ENCODE measurements around the gene LTBP1. TPM values are rescaled to one million over a fixed set of nuclear protein-coding genes. Genes with fewer than 3 reads are reported as not detected.
"Not testable (repeated sequence)": the region's sequence is repeated elsewhere in the genome, so short reads cannot be mapped to it uniquely, and the experiment has no call there.

LTBP1 gene, protein sequence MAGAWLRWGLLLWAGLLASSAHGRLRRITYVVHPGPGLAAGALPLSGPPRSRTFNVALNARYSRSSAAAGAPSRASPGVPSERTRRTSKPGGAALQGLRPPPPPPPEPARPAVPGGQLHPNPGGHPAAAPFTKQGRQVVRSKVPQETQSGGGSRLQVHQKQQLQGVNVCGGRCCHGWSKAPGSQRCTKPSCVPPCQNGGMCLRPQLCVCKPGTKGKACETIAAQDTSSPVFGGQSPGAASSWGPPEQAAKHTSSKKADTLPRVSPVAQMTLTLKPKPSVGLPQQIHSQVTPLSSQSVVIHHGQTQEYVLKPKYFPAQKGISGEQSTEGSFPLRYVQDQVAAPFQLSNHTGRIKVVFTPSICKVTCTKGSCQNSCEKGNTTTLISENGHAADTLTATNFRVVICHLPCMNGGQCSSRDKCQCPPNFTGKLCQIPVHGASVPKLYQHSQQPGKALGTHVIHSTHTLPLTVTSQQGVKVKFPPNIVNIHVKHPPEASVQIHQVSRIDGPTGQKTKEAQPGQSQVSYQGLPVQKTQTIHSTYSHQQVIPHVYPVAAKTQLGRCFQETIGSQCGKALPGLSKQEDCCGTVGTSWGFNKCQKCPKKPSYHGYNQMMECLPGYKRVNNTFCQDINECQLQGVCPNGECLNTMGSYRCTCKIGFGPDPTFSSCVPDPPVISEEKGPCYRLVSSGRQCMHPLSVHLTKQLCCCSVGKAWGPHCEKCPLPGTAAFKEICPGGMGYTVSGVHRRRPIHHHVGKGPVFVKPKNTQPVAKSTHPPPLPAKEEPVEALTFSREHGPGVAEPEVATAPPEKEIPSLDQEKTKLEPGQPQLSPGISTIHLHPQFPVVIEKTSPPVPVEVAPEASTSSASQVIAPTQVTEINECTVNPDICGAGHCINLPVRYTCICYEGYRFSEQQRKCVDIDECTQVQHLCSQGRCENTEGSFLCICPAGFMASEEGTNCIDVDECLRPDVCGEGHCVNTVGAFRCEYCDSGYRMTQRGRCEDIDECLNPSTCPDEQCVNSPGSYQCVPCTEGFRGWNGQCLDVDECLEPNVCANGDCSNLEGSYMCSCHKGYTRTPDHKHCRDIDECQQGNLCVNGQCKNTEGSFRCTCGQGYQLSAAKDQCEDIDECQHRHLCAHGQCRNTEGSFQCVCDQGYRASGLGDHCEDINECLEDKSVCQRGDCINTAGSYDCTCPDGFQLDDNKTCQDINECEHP (N-terminal part only)
- total RNA-seq, result under 1 TPM; 0.37 to 0.50 TPM

DNA sequence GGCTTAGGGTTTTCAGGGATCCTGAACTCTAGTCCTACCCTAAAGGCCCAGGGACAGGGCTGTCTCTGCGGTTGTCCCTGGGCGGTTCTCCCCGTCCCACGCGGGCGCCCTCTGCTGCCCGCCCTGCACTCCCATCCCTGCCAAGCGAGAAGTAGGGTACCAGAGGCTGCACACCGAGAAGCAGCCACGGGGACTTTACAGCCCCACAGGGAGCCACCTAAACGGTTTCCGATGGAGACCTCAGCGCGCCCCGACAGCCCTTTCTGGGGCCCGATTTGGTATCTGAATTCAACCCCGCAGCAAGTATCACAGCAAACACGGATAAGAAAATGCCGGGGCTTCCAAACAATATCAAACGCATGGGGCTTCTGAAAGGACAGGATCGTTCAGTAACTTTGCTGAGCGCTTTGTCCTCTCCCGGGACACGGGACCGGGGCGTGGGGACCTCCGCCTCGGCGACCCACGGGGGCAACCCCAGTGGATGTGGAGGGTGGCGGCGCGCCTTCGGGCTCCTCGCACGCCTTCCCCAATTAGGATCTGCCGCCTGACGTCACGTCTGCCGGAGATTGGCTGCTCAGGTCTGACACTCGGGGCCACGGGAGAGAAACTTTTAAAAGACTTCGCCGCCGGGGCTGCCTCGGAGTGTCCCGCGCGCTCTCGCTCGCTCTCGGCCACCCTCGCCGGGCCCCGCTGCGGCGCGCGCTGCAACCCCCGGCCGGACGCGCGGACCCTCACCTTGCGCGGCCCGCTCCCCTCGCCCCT lies at the start of gene LTBP1:
LTBP1 (plus strand) TSS at position 640 of the 762 bp plus-strand sequence. CDS start 372 bp downstream, outside the sequence.
- H3K4me3 Mint-ChIP-seq, result peak within 1 kb of the TSS; percentile 67
- DNase-seq (peak; percentile 74), ATAC-seq (peak; percentile 85)
- H3K27me3 Mint-ChIP-seq, result peaks cover 56% of the 10 kb centered on the region
- no peaks in the 10 kb centered on the region for H3K36me3 Mint-ChIP-seq
- no peak within 1 kb of the TSS for H3K27ac Mint-ChIP-seq
- CTCF ChIA-PET, result no interaction called here
- H3K9me3 Mint-ChIP-seq (ENCODE audit: low read depth), result no peaks in the 10 kb centered on the region
- H3K4me1 Mint-ChIP-seq, result peaks cover 6% of the 10 kb centered on the region

DNA sequence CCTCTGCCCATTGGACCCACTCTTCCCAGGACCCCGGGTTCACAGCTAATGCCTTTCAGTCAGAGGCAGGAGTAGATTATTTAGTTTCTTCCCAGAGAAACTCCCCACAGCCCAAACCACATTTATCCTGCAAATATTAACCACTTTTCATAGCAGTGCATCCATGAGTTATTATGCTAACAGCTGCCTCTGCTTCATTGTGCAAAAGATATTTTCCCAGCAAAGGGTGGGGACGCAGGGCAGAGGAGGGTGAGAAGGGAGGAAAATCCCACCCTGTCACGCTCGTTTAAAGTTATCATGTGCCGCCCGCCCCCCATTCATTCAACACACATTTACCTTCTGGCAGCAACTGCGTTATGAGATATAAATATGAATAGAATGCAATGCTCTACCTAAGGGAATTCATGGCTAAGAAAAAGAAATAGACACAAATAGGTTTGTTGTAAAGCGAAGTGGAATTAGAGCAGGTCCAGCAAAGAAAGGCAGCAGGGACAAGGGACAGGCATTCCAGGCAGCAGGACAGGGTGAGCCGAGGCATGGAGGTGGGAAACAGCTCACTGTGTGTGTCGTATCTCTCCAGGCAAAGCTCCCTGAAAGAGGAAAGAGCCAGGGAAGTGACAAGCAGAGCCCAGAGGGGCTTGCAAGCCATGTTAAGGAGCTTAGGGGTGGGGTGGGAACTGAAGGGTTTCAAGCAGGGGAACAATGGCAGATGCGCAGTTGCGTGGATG lies 46.3 kb upstream of the LTBP1 start:
- Mint-ChIP-seq H3K27ac (no peak overlapping the region), H3K4me1 (no peaks in the 10 kb centered on the region), H3K4me3 (no peak overlapping the region), H3K36me3 (no peaks in the 10 kb centered on the region), H3K9me3 (ENCODE audit: low read depth) (no peaks in the 10 kb centered on the region), H3K27me3 (peaks cover 15% of the 10 kb centered on the region)
- CTCF ChIA-PET, result no interaction called here
- DNase-seq (no peak), ATAC-seq (no peak)

DNA sequence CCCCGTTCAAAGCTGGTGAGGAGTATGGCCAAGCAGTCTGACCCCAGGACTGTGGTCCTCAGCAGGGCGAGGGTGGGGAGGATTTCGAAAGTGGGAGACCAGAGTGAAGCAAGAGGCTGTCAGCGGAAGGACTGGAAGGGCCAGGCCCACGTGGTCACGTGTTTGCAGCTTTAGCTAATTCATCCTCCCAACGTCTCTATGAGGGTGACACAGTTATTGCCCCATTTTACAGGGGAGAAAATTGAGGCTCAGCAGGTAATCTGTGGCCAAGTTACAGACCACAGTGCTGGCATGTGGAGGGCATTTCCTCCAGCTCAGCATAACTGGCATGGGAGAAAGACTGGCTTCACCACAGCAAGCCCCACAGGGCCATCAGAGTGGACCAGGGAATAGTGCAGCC lies 45.4 kb upstream of the LTBP1 start:
- CTCF ChIA-PET, result no interaction called here
- H3K27me3 Mint-ChIP-seq, result peaks cover 17% of the 10 kb centered on the region
- no peaks in the 10 kb centered on the region for H3K4me1 Mint-ChIP-seq
- no peak overlapping the region for H3K4me3 Mint-ChIP-seq
- H3K9me3 Mint-ChIP-seq (ENCODE audit: low read depth), result no peaks in the 10 kb centered on the region
- ATAC-seq (no peak), DNase-seq (no peak)
- no peaks in the 10 kb centered on the region for H3K36me3 Mint-ChIP-seq
- no peak overlapping the region for H3K27ac Mint-ChIP-seq

DNA sequence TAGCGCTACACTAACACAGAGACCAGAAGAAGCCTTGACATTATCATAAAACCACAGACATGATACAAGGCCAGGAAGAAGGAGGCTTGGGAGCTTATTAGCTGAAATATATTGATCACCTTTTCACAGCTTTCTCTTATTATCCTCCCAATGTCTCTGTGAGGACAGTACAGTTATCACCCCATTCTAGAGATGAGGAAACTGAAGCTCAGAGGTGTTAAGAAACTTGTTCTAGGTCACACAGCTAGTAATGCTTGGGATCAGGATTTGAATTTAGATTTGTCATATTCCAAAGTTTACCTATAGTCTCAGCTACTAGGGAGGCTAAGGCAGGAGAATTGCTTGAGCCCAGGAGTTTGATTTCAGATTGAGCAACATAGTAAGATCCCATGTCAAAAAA lies 44.6 kb upstream of the LTBP1 start:
- no peak overlapping the region for H3K27ac Mint-ChIP-seq

DNA sequence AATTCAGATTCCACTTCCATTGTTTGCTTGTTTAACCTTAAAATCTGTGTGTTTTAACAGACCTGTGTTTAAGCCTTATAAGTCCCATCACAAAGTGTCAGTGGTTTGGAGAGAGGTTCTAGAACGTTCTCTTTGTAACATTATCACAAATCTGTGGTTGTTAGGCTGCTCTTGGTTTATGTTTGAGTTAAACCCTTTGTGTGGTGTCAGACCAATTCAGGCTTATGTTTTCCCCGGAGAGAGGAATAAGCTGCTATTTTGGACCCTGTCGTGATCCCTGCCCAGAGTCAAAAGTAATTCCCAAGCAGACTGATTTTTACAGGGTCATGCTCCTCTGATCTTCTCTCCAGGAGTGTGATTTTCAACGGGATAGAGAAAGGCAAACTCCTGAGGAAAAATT lies 43.8 kb upstream of the LTBP1 start:
- Mint-ChIP-seq H3K27me3 (peaks cover 10% of the 10 kb centered on the region), H3K27ac (no peak overlapping the region), H3K4me3 (no peak overlapping the region), H3K9me3 (ENCODE audit: low read depth) (no peaks in the 10 kb centered on the region), H3K36me3 (no peaks in the 10 kb centered on the region), H3K4me1 (no peaks in the 10 kb centered on the region)
- CTCF ChIA-PET, result no interaction called here
- ATAC-seq (no peak), DNase-seq (no peak)

More for the DNA sequence above, 44.6 kb upstream of the LTBP1 start:
- H3K36me3 Mint-ChIP-seq, result no peaks in the 10 kb centered on the region
- peaks cover 15% of the 10 kb centered on the region for H3K27me3 Mint-ChIP-seq
- H3K4me1 Mint-ChIP-seq, result no peaks in the 10 kb centered on the region
- DNase-seq, result no peak
- no peaks in the 10 kb centered on the region for H3K9me3 Mint-ChIP-seq (ENCODE audit: low read depth)
- CTCF ChIA-PET, result no interaction called here
- ATAC-seq, result no peak
- H3K4me3 Mint-ChIP-seq, result no peak overlapping the region

DNA sequence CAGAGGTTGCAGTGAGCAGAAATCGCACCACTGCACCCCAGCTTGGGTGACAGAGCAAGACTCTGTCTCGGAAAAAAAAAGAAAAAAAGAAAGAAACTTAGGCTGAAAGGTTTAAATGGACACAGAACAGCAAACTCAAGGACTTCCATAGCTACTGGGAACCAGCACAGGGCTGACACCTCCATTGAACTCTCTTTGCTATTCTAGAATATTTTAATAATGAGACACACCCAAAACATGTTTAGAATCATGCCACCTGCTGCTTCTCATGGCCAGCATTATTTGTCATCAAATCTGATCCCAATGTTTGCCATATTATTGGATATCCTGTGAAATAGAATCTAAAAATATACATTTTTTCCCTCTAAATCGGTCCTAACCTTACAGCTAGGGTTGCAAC lies 42.7 kb upstream of the LTBP1 start:
- Mint-ChIP-seq H3K27ac (no peak overlapping the region), H3K4me3 (no peak overlapping the region), H3K36me3 (no peaks in the 10 kb centered on the region), H3K27me3 (peaks cover 8% of the 10 kb centered on the region), H3K4me1 (no peaks in the 10 kb centered on the region), H3K9me3 (ENCODE audit: low read depth) (no peaks in the 10 kb centered on the region)
- no peak for ATAC-seq
- no peak for DNase-seq
- CTCF ChIA-PET, result no interaction called here

DNA sequence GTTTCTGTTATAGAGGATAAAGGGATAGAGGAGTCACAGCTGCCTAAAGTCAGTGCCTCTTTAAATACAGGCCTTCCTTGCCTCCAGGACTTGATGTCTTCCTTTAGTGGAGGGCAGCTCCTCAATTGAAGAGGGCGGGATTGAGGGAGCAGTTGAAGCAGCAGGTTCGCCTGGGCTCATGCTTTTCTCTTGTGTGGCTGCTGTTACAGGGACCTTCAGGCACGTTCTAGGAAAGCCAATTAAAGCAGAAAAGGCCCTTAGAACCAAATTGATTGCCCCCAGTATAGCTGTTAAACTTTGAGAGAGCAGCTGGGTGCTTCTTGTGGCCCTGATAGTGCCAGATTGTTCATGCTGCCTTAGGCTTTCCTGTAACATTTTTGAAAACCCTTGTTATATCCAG lies 42.0 kb upstream of the LTBP1 start:
- Mint-ChIP-seq H3K4me3 (no peak overlapping the region), H3K9me3 (ENCODE audit: low read depth) (no peaks in the 10 kb centered on the region), H3K36me3 (no peaks in the 10 kb centered on the region), H3K4me1 (no peaks in the 10 kb centered on the region), H3K27ac (no peak overlapping the region), H3K27me3 (peaks cover 6% of the 10 kb centered on the region)
- CTCF ChIA-PET, result no interaction called here
- no peak for ATAC-seq
- DNase-seq, result no peak

DNA sequence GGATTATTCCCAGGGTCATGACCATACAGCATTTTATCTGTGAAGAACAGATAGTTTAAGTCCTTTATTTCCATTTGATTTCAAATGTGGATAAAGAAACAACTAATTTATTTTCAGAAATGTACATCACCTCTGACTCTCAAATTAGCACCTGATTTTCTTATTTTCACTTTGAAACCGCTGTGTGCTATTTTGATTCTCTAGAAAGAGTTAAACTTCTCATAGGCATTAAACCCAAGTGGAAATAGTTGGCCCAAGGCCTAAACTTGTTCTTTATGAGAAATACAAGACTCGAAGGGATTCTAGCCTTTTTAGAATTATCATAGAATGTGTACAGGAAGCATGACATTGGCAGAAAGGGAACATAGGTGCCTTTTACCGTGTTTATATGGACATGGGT lies 41.5 kb upstream of the LTBP1 start:
- Mint-ChIP-seq H3K9me3 (ENCODE audit: low read depth) (no peaks in the 10 kb centered on the region), H3K4me3 (no peak overlapping the region), H3K27ac (no peak overlapping the region), H3K36me3 (no peaks in the 10 kb centered on the region), H3K4me1 (no peaks in the 10 kb centered on the region), H3K27me3 (peaks cover 6% of the 10 kb centered on the region)
- no peak for DNase-seq
- CTCF ChIA-PET, result no interaction called here
- ATAC-seq, result no peak

DNA sequence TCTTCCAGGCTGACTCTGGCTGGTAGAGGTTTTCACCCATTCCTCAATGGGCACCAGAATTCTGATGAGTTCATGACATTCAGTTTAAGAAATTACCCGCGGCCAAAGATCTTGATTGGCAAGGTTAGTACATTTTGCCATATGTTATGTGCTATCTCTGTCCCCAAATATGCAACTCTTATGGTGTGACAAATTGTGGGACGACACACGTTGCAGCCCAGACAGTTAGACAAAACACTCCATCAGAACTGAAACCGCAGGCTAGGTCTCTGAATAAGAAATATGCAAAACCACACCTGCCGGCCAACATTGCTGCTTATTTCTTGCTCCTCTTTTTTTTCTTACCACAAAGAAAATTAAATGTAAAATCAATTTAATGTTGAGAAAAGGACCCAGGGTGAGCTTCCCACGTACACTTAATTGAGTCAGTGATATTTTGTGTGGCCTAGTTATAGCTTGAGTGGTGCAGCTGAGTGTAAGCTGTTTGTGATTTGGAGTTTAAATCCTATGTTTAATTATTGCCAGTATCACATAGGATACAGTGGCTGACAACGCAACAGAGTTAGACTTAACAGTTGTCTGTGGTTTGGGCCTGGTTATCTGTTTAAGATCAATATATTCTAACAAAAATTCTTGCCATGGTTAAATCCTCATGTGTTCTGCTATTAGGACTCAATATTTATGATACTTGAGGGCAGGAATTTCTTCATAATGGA lies 35.7 kb upstream of the LTBP1 start:
- ATAC-seq, result no peak

DNA sequence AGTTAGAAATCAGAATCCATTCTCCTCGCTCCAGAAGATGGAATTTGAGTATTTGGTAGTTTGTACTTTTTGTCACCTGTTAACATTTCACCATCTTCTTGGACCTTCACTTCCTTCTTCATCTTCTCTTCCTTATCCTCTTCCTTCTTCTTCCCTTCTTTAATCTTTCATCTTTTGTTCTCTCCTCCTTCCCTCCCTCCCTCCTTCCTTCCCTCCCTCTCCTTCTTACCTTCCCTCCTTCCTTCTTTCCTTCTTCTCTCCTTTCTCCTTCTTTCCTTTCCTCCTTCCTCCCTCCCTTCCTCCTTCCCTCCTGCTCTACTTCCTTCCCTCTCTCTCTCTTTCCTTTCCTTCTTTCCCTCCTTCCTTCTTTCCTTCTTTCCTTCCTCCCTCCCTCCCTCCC lies 31.1 kb upstream of the LTBP1 start:
- CTCF ChIA-PET, result no interaction called here
- no peak overlapping the region for H3K27ac Mint-ChIP-seq
- H3K36me3 Mint-ChIP-seq, result no peaks in the 10 kb centered on the region
- ATAC-seq, result no peak
- no peak overlapping the region for H3K4me3 Mint-ChIP-seq
- no peak for DNase-seq
- peaks cover 2% of the 10 kb centered on the region for H3K9me3 Mint-ChIP-seq (ENCODE audit: low read depth)
- H3K27me3 Mint-ChIP-seq, result peaks cover 3% of the 10 kb centered on the region
- H3K4me1 Mint-ChIP-seq, result no peaks in the 10 kb centered on the region

More for the DNA sequence above, 35.7 kb upstream of the LTBP1 start:
- peaks cover 2% of the 10 kb centered on the region for H3K9me3 Mint-ChIP-seq (ENCODE audit: low read depth)
- H3K4me1 Mint-ChIP-seq, result no peaks in the 10 kb centered on the region
- H3K27ac Mint-ChIP-seq, result no peak overlapping the region
- CTCF ChIA-PET, result no interaction called here
- no peaks in the 10 kb centered on the region for H3K36me3 Mint-ChIP-seq
- no peak overlapping the region for H3K4me3 Mint-ChIP-seq
- H3K27me3 Mint-ChIP-seq, result peaks cover 3% of the 10 kb centered on the region
- DNase-seq, result no peak

DNA sequence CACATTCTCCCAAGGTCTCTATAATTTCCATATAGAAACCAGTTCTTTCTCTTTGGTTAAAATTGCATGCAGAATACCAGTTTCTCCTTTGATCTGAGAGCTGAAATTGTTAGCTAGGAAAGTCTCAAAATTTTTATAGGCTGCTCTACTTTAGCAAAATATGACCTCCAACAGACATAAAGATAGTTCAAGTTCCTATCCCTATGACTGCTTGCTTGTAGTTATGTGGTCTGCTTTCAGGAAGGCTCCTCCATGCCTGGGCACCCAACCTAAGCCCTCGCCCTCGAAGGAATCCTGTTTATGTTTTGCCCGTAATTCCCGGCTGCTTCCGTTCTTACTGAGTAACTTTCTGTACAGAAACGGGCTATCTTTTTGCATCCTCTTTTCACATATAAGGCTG lies 28.0 kb upstream of the LTBP1 start:
- Mint-ChIP-seq H3K27me3 (peaks cover 11% of the 10 kb centered on the region), H3K4me3 (no peak overlapping the region), H3K9me3 (ENCODE audit: low read depth) (peaks cover 2% of the 10 kb centered on the region), H3K36me3 (no peaks in the 10 kb centered on the region), H3K27ac (no peak overlapping the region), H3K4me1 (no peaks in the 10 kb centered on the region)
- CTCF ChIA-PET, result no interaction called here
- ATAC-seq (no peak), DNase-seq (peak; percentile 21)

DNA sequence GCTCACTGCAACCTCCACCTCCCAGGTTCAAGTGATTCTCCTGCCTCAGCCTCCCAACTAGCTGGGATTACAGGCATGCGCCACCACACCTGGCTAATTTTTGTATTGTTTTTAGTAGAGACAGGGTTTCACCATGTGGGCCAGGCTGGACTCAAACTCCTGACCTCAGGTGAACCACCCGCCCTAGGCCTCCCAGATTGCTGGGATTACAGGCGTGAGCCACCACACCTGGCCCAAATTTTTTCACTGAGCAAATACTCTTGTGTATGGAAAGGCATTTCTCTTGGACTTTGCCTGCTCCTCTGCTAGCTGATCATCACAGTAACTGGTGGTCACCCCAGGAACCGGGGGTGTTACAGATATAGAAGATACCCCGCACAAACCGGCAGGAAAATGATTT lies 26.9 kb upstream of the LTBP1 start:
- peak; percentile 2 for DNase-seq
- H3K27ac Mint-ChIP-seq; H3K4me1 Mint-ChIP-seq; H3K4me3 Mint-ChIP-seq; H3K36me3 Mint-ChIP-seq; H3K9me3 Mint-ChIP-seq (ENCODE audit: low read depth); CTCF ChIA-PET; ATAC-seq: not testable (repeated sequence)
- peaks cover 11% of the 10 kb centered on the region for H3K27me3 Mint-ChIP-seq
